Ishikawa (cell line): ENCODE measurements around the gene NFIB.
A peak's percentile ranks its signal among the peaks of the same experiment; 100 is the strongest.

ENCODE experiments used
- CEBPB ChIP-seq: IDR thresholded peaks from 2 replicates; pipeline ENCODE4 v1.6.1; 2012
- CREB1 ChIP-seq: IDR thresholded peaks from 2 replicates; pipeline ENCODE4 v1.6.1; 2012; ENCODE audit warnings: low read depth
- EGR1 ChIP-seq: IDR thresholded peaks from 2 replicates; pipeline ENCODE4 v1.6.1; 2012
- EP300 ChIP-seq: IDR thresholded peaks from 2 replicates; pipeline ENCODE4 v1.6.1; 2012; ENCODE audit warnings: borderline replicate concordance
- FOXM1 ChIP-seq: IDR thresholded peaks from 2 replicates; pipeline ENCODE4 v1.6.1; 2012; ENCODE audit warnings: low read depth, borderline replicate concordance
- RAD21 ChIP-seq: IDR thresholded peaks from 2 replicates; pipeline ENCODE4 v1.6.1; 2012; ENCODE audit warnings: low read depth
- TAF1 ChIP-seq: IDR thresholded peaks from 2 replicates; pipeline ENCODE4 v1.6.1; 2012; ENCODE audit warnings: low read depth, mild to moderate bottlenecking
- TCF12 ChIP-seq: IDR thresholded peaks from 2 replicates; pipeline ENCODE4 v1.6.1; 2012; ENCODE audit warnings: low read depth
- TEAD4 ChIP-seq: IDR thresholded peaks from 2 replicates; pipeline ENCODE4 v1.6.1; 2012
- TF ChIP-seq, protein P1 (sequence below): IDR thresholded peaks from 2 replicates; pipeline ENCODE4 v1.6.1; 2012
- TF ChIP-seq, protein P2 (sequence below): IDR thresholded peaks from 2 replicates; pipeline ENCODE4 v1.6.1; 2012
- TF ChIP-seq, protein P3 (sequence below): IDR thresholded peaks from 2 replicates; pipeline ENCODE4 v1.6.1; 2012; ENCODE audit warnings: low read depth, mild to moderate bottlenecking

DNA sequence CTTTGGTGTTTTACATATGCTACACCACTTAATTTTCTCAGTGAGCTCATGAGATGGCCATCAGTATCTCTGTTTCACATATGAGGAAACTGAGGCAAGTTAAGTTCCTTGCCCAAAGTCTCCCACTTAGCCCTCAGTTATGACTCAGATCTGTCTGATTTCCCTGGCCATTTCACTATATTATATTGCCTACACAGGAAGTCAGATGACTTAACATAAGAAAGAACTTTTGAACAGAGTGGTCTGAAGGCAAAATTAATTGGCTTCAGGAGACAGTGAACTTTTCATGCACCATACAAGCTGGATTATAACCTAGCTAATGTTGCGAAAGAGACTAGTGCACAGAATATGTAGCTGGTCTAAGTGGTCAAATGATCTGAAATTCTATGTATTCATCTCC lies 221.6 kb downstream of the NFIB start:
- TF ChIP-seq TCF12: no peak
- no peak for TF ChIP-seq TAF1
- TF ChIP-seq EP300: no peak
- TF ChIP-seq EGR1: no peak
- TF ChIP-seq, protein P1, sequence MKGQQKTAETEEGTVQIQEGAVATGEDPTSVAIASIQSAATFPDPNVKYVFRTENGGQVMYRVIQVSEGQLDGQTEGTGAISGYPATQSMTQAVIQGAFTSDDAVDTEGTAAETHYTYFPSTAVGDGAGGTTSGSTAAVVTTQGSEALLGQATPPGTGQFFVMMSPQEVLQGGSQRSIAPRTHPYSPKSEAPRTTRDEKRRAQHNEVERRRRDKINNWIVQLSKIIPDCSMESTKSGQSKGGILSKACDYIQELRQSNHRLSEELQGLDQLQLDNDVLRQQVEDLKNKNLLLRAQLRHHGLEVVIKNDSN: no peak
- no peak for TF ChIP-seq CREB1
- 0 out of 2 replicates have a peak, but pooled peaks have one; percentile 34 for TF ChIP-seq CEBPB
- no peak for TF ChIP-seq RAD21
- TF ChIP-seq, protein P2, sequence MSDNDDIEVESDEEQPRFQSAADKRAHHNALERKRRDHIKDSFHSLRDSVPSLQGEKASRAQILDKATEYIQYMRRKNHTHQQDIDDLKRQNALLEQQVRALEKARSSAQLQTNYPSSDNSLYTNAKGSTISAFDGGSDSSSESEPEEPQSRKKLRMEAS: no peak
- no peak for TF ChIP-seq FOXM1
- TF ChIP-seq, protein P3, sequence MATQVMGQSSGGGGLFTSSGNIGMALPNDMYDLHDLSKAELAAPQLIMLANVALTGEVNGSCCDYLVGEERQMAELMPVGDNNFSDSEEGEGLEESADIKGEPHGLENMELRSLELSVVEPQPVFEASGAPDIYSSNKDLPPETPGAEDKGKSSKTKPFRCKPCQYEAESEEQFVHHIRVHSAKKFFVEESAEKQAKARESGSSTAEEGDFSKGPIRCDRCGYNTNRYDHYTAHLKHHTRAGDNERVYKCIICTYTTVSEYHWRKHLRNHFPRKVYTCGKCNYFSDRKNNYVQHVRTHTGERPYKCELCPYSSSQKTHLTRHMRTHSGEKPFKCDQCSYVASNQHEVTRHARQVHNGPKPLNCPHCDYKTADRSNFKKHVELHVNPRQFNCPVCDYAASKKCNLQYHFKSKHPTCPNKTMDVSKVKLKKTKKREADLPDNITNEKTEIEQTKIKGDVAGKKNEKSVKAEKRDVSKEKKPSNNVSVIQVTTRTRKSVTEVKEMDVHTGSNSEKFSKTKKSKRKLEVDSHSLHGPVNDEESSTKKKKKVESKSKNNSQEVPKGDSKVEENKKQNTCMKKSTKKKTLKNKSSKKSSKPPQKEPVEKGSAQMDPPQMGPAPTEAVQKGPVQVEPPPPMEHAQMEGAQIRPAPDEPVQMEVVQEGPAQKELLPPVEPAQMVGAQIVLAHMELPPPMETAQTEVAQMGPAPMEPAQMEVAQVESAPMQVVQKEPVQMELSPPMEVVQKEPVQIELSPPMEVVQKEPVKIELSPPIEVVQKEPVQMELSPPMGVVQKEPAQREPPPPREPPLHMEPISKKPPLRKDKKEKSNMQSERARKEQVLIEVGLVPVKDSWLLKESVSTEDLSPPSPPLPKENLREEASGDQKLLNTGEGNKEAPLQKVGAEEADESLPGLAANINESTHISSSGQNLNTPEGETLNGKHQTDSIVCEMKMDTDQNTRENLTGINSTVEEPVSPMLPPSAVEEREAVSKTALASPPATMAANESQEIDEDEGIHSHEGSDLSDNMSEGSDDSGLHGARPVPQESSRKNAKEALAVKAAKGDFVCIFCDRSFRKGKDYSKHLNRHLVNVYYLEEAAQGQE: no peak
- no peak for TF ChIP-seq TEAD4
